ENCODE results near the gene SUGCT.
"Not testable (repeated sequence)": the region's sequence is repeated elsewhere in the genome, so short reads cannot be mapped to it uniquely, and the experiment has no call there.

SUGCT gene

GRCh38 chr7:40403703-40404476, 269.1 kb downstream of the SUGCT start:
- Histone ChIP-seq H3K4me1 (ENCODE audit: control insufficient read depth in 5 of 5, insufficient read depth in 5 of 5, low read length in 5 of 5) (no peaks in the 10 kb centered on the region), H3K9ac (ENCODE audit: low read length in 5 of 5) (no peak overlapping the region), H3K9me3 (ENCODE audit: control insufficient read depth in 5 of 5, low read length in 5 of 5) (peaks cover 0 to 9% (median 0%) of the 10 kb centered on the region in 5 donors), H3K27me3 (ENCODE audit: control insufficient read depth in 5 of 5, insufficient read depth in 4 of 5, low read length in 5 of 5) (no peaks in the 10 kb centered on the region), H3K27ac (ENCODE audit: low read depth, low read length) (no peak overlapping the region), H3K36me3 (ENCODE audit: control insufficient read depth in 5 of 5, insufficient read depth in 5 of 5, low read length in 5 of 5) (no peaks in the 10 kb centered on the region), H3K4me3 (ENCODE audit: low read depth in 1 of 5, low read length in 5 of 5) (no peak overlapping the region)

- H3K4me1 ChIP-seq (ENCODE audit: control insufficient read depth in 5 of 5, insufficient read depth in 5 of 5, low read length in 5 of 5) = no peaks in the 10 kb centered on the region
- H3K9me3 ChIP-seq (ENCODE audit: control insufficient read depth in 5 of 5, low read length in 5 of 5) = peaks cover 0 to 6% (median 3%) of the 10 kb centered on the region in 5 donors
- no peak overlapping the region for H3K9ac ChIP-seq (ENCODE audit: low read length in 5 of 5)
- H3K36me3 ChIP-seq (ENCODE audit: control insufficient read depth in 5 of 5, insufficient read depth in 5 of 5, low read length in 5 of 5) = no peaks in the 10 kb centered on the region
- no peak overlapping the region for H3K27ac ChIP-seq (ENCODE audit: low read depth, low read length)
- H3K4me3 ChIP-seq (ENCODE audit: low read depth in 1 of 5, low read length in 5 of 5) = no peak overlapping the region
- H3K27me3 ChIP-seq (ENCODE audit: control insufficient read depth in 5 of 5, insufficient read depth in 4 of 5, low read length in 5 of 5) = no peaks in the 10 kb centered on the region
These were observed 271.2 kb downstream of the SUGCT start for GRCh38 chr7:40405991-40406390.

- no peak overlapping the region for H3K27ac ChIP-seq (ENCODE audit: low read depth, low read length)
- no peak overlapping the region for H3K9ac ChIP-seq (ENCODE audit: low read length in 5 of 5)
- H3K4me3 ChIP-seq (ENCODE audit: low read depth in 1 of 5, low read length in 5 of 5) = no peak overlapping the region
- no peaks in the 10 kb centered on the region for H3K36me3 ChIP-seq (ENCODE audit: control insufficient read depth in 5 of 5, insufficient read depth in 5 of 5, low read length in 5 of 5)
- H3K4me1 ChIP-seq (ENCODE audit: control insufficient read depth in 5 of 5, insufficient read depth in 5 of 5, low read length in 5 of 5) = no peaks in the 10 kb centered on the region
- H3K9me3 ChIP-seq (ENCODE audit: control insufficient read depth in 5 of 5, low read length in 5 of 5) = peaks cover 0 to 3% (median 0%) of the 10 kb centered on the region in 5 donors
- H3K27me3 ChIP-seq (ENCODE audit: control insufficient read depth in 5 of 5, insufficient read depth in 4 of 5, low read length in 5 of 5) = no peaks in the 10 kb centered on the region
These were observed 277.5 kb downstream of the SUGCT start for GRCh38 chr7:40412323-40412722.

GRCh38 chr7:40414704-40415103, 279.9 kb downstream of the SUGCT start:
- H3K9me3 ChIP-seq (ENCODE audit: control insufficient read depth in 5 of 5, low read length in 5 of 5); H3K27ac ChIP-seq (ENCODE audit: low read depth, low read length); H3K4me3 ChIP-seq (ENCODE audit: low read depth in 1 of 5, low read length in 5 of 5); H3K4me1 ChIP-seq (ENCODE audit: control insufficient read depth in 5 of 5, insufficient read depth in 5 of 5, low read length in 5 of 5); H3K27me3 ChIP-seq (ENCODE audit: control insufficient read depth in 5 of 5, insufficient read depth in 4 of 5, low read length in 5 of 5); H3K9ac ChIP-seq (ENCODE audit: low read length in 5 of 5); H3K36me3 ChIP-seq (ENCODE audit: control insufficient read depth in 5 of 5, insufficient read depth in 5 of 5, low read length in 5 of 5): not testable (repeated sequence)

GRCh38 chr7:40418448-40418847, 283.6 kb downstream of the SUGCT start:
- H3K9ac ChIP-seq (ENCODE audit: low read length in 5 of 5) = no peak overlapping the region
- no peaks in the 10 kb centered on the region for H3K9me3 ChIP-seq (ENCODE audit: control insufficient read depth in 5 of 5, low read length in 5 of 5)
- H3K36me3 ChIP-seq (ENCODE audit: control insufficient read depth in 5 of 5, insufficient read depth in 5 of 5, low read length in 5 of 5) = no peaks in the 10 kb centered on the region
- no peak overlapping the region for H3K27ac ChIP-seq (ENCODE audit: low read depth, low read length)
- no peak overlapping the region for H3K4me3 ChIP-seq (ENCODE audit: low read depth in 1 of 5, low read length in 5 of 5)
- no peaks in the 10 kb centered on the region for H3K27me3 ChIP-seq (ENCODE audit: control insufficient read depth in 5 of 5, insufficient read depth in 4 of 5, low read length in 5 of 5)
- no peaks in the 10 kb centered on the region for H3K4me1 ChIP-seq (ENCODE audit: control insufficient read depth in 5 of 5, insufficient read depth in 5 of 5, low read length in 5 of 5)

GRCh38 chr7:40418983-40419382, 284.2 kb downstream of the SUGCT start:
- H3K9ac ChIP-seq (ENCODE audit: low read length in 5 of 5) = no peak overlapping the region
- no peak overlapping the region for H3K27ac ChIP-seq (ENCODE audit: low read depth, low read length)
- H3K9me3 ChIP-seq (ENCODE audit: control insufficient read depth in 5 of 5, low read length in 5 of 5) = no peaks in the 10 kb centered on the region
- H3K4me3 ChIP-seq (ENCODE audit: low read depth in 1 of 5, low read length in 5 of 5) = no peak overlapping the region
- no peaks in the 10 kb centered on the region for H3K4me1 ChIP-seq (ENCODE audit: control insufficient read depth in 5 of 5, insufficient read depth in 5 of 5, low read length in 5 of 5)
- no peaks in the 10 kb centered on the region for H3K36me3 ChIP-seq (ENCODE audit: control insufficient read depth in 5 of 5, insufficient read depth in 5 of 5, low read length in 5 of 5)
- H3K27me3 ChIP-seq (ENCODE audit: control insufficient read depth in 5 of 5, insufficient read depth in 4 of 5, low read length in 5 of 5) = no peaks in the 10 kb centered on the region

- H3K27ac ChIP-seq (ENCODE audit: low read depth, low read length) = no peak overlapping the region
- no peaks in the 10 kb centered on the region for H3K36me3 ChIP-seq (ENCODE audit: control insufficient read depth in 5 of 5, insufficient read depth in 5 of 5, low read length in 5 of 5)
- H3K4me1 ChIP-seq (ENCODE audit: control insufficient read depth in 5 of 5, insufficient read depth in 5 of 5, low read length in 5 of 5) = no peaks in the 10 kb centered on the region
- no peak overlapping the region for H3K4me3 ChIP-seq (ENCODE audit: low read depth in 1 of 5, low read length in 5 of 5)
- no peaks in the 10 kb centered on the region for H3K27me3 ChIP-seq (ENCODE audit: control insufficient read depth in 5 of 5, insufficient read depth in 4 of 5, low read length in 5 of 5)
- no peak overlapping the region for H3K9ac ChIP-seq (ENCODE audit: low read length in 5 of 5)
- H3K9me3 ChIP-seq (ENCODE audit: control insufficient read depth in 5 of 5, low read length in 5 of 5) = no peaks in the 10 kb centered on the region
These were observed 285.0 kb downstream of the SUGCT start for GRCh38 chr7:40419806-40420205.

- Histone ChIP-seq H3K27ac (ENCODE audit: low read depth, low read length) (no peak overlapping the region), H3K4me1 (ENCODE audit: control insufficient read depth in 5 of 5, insufficient read depth in 5 of 5, low read length in 5 of 5) (no peaks in the 10 kb centered on the region), H3K36me3 (ENCODE audit: control insufficient read depth in 5 of 5, insufficient read depth in 5 of 5, low read length in 5 of 5) (no peaks in the 10 kb centered on the region), H3K9ac (ENCODE audit: low read length in 5 of 5) (no peak overlapping the region), H3K4me3 (ENCODE audit: low read depth in 1 of 5, low read length in 5 of 5) (no peak overlapping the region), H3K27me3 (ENCODE audit: control insufficient read depth in 5 of 5, insufficient read depth in 4 of 5, low read length in 5 of 5) (no peaks in the 10 kb centered on the region), H3K9me3 (ENCODE audit: control insufficient read depth in 5 of 5, low read length in 5 of 5) (no peaks in the 10 kb centered on the region)
These were observed 286.6 kb downstream of the SUGCT start for GRCh38 chr7:40421433-40421832.

- H3K4me3 ChIP-seq (ENCODE audit: low read depth in 1 of 5, low read length in 5 of 5) = no peak overlapping the region
- no peaks in the 10 kb centered on the region for H3K36me3 ChIP-seq (ENCODE audit: control insufficient read depth in 5 of 5, insufficient read depth in 5 of 5, low read length in 5 of 5)
- no peaks in the 10 kb centered on the region for H3K27me3 ChIP-seq (ENCODE audit: control insufficient read depth in 5 of 5, insufficient read depth in 4 of 5, low read length in 5 of 5)
These were observed 290.9 kb downstream of the SUGCT start for GRCh38 chr7:40425696-40426095.

GRCh38 chr7:40428421-40428820, 293.6 kb downstream of the SUGCT start:
- H3K9me3 ChIP-seq (ENCODE audit: control insufficient read depth in 5 of 5, low read length in 5 of 5) = peaks cover 0 to 3% (median 0%) of the 10 kb centered on the region in 5 donors

More at GRCh38 chr7:40425696-40426095, 290.9 kb downstream of the SUGCT start:
- Histone ChIP-seq H3K9me3 (ENCODE audit: control insufficient read depth in 5 of 5, low read length in 5 of 5) (no peaks in the 10 kb centered on the region), H3K9ac (ENCODE audit: low read length in 5 of 5) (no peak overlapping the region), H3K4me1 (ENCODE audit: control insufficient read depth in 5 of 5, insufficient read depth in 5 of 5, low read length in 5 of 5) (no peaks in the 10 kb centered on the region), H3K27ac (ENCODE audit: low read depth, low read length) (no peak overlapping the region)

More at GRCh38 chr7:40428421-40428820, 293.6 kb downstream of the SUGCT start:
- H3K4me3 ChIP-seq (ENCODE audit: low read depth in 1 of 5, low read length in 5 of 5) = no peak overlapping the region
- no peaks in the 10 kb centered on the region for H3K4me1 ChIP-seq (ENCODE audit: control insufficient read depth in 5 of 5, insufficient read depth in 5 of 5, low read length in 5 of 5)
- no peaks in the 10 kb centered on the region for H3K36me3 ChIP-seq (ENCODE audit: control insufficient read depth in 5 of 5, insufficient read depth in 5 of 5, low read length in 5 of 5)
- no peak overlapping the region for H3K9ac ChIP-seq (ENCODE audit: low read length in 5 of 5)
- no peak overlapping the region for H3K27ac ChIP-seq (ENCODE audit: low read depth, low read length)
- H3K27me3 ChIP-seq (ENCODE audit: control insufficient read depth in 5 of 5, insufficient read depth in 4 of 5, low read length in 5 of 5) = no peaks in the 10 kb centered on the region

All from subcutaneous abdominal adipose tissue (tissue), 5 donors.